GM12865 (cell line): Measurements from ENCODE around the gene RNF215.

Experiments
- DNase-seq: peaks from one replicate; pipeline ENCODE4 v3.0.0; 2010; ENCODE audit warnings: low read depth
- H3K4me3 ChIP-seq: 2 replicates; pipeline ENCODE4 v1.5.1; 2011; ENCODE audit warnings: mild to moderate bottlenecking, low read depth, low read length, control low read depth
- CTCF ChIP-seq: IDR thresholded peaks from 2 replicates; pipeline ENCODE4 v1.5.1; 2011; ENCODE audit warnings: low read length, control low read depth, low read depth, inconsistent platforms; ENCODE audit not compliant: insufficient read depth; ENCODE audit errors: missing control alignments

The RNF215 gene

GRCh38 chr22:30351226-30351625 is 36.0 kb downstream of the RNF215 start:
- no peak for DNase-seq
- H3K4me3 ChIP-seq, result no peak overlapping the region
- no peak for TF ChIP-seq CTCF

DNA sequence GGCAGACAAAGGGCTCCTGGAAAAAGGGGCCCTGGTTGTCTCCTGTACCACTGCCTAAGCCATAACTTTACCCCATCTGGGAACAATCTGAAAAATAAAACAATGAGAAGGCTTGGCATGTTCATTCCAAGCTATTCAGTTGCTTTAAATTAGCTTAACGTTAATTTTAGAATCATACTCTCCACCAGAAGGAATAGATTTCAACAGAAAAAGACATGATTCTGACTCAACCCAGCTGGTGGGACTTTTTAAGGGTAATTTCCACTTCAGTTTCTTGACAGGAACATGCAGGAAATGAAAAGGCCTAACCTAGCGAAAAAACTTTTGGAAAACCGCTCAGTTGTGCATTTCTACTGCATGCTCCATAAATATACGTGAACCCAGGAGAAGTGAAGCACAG is 38.4 kb downstream of the RNF215 start:
- no peak for TF ChIP-seq CTCF
- H3K4me3 ChIP-seq, result no peak overlapping the region

GRCh38 chr22:30348404-30348803 is 38.8 kb downstream of the RNF215 start:
- no peak for DNase-seq
- no peak overlapping the region for H3K4me3 ChIP-seq
- TF ChIP-seq CTCF, result no peak

More for the DNA sequence above, 38.4 kb downstream of the RNF215 start:
- DNase-seq, result peak; percentile 45

DNA sequence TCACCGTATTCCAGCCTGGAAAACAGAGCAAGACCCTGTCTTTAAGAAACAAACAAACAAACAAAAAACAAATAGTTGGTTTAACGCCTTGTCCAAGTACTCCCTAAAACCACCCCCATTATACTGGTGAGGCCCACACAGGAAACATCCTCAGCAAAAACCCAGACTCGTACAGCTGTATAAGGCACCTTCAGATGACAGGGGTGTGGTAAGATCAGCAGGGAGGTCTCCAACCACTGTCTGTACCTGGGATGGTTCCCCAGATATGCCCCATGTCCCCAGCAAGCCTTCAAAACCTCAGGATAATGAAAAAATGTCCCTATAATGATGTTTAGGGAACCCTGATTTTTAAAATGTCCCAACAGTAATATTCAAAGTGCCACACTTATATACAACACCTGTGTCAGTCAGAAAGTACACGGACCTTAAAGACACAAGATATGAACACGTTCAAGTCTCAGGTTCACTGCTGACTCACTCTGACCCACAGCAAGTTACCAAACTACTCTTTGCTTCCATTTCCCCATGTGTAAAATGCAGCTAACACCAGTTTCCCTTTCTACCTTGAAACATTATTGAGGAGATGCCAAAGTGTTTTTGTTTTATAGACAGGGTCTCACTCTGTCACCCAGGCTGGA is 39.8 kb downstream of the RNF215 start:
- peak; percentile 47 for DNase-seq
- no peak for TF ChIP-seq CTCF
- no peak overlapping the region for H3K4me3 ChIP-seq

- TF ChIP-seq CTCF, result no peak
- H3K4me3 ChIP-seq, result no peak overlapping the region
- no peak for DNase-seq
Observed at GRCh38 chr22:30344447-30345200, 42.6 kb downstream of the RNF215 start.

DNA sequence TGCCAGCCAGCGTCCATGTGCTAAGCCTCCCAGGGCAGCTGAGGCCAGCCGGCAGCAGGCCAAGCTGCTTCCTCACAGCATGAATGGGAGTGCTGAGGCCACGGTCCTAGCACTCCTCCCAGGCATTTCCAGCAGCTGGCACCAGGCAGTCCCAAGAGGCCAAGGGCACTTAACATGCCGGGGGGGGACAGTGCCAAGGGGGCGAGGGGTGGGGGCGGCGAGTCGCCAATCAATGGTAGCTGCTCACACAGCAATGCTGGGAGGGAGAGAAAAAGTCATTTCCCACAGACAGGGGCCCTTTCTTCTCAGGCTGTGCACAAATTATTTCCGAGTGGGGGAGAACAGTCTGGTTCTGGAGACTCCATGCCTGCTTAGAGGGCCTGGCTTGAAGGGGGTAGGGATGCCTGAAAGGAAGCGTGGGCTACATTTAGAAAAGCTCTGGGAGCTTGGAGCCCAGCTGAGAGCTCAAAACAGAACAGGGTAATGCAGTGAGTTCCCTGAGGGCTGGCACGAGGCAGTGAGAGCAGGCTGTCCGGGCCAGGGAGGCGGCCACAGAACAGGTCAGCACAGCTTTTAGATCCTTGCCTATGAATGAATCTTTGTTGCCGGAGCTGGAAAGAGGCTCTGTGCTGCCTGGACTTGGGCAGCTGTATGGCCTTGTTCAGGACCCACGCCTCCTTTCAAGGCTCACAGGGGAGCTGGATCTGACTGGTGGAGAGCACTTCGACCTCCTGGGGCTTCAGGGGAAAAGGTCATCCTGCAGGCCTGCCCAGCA is 46.1 kb downstream of the RNF215 start:
- no peak overlapping the region for H3K4me3 ChIP-seq
- no peak for DNase-seq
- TF ChIP-seq CTCF, result no peak
